GM21367 (cell line): ENCODE measurements around the gene ERC1.
"Not testable (repeated sequence)": the region's sequence is repeated elsewhere in the genome, so short reads cannot be mapped to it uniquely, and the experiment has no call there.

Experiments used
- ATAC-seq: cut with Tn5 transposase; IDR thresholded peaks from one replicate; pipeline ENCODE4 v1.9.1; 2021; ENCODE audit not compliant: unreplicated experiment

ERC1 gene

DNA sequence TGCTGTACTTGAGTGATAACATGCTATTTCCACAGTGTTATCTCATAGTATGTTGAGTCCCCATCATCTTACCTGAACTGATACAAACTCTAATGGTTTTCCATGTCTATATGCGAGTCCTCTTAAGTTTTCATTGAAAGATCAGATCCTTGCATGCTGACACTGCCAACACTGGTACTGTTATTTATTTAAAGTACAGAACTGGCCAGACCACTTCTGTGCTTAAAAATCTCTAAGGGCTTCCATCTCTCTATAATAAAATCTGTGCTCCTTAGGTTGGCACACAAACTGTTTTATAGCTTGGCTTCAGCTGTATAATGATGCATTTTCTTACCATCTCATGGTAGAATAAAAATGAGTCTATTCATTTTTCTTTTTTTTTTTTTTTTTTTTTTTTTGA is 188.1 kb downstream of the ERC1 start:
- no peak for ATAC-seq

DNA sequence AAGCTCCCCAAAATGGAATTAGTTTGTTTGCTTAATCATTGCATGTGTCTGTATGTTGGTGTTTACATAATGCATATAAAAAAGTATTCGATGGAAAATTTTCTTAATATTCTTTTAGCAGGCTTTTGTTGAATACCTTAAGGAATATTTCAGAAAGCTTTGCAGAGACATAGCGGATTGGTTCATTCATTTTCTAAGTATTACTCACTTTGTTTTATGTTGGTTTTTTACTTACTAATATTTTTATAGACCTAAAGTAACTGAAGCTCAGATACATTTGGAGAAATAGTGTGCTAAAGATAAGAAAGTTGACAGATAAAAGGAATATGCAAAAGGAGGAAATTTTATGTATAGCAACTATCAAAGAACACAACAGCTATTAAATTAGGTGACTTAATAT is 191.0 kb downstream of the ERC1 start:
- no peak for ATAC-seq

DNA sequence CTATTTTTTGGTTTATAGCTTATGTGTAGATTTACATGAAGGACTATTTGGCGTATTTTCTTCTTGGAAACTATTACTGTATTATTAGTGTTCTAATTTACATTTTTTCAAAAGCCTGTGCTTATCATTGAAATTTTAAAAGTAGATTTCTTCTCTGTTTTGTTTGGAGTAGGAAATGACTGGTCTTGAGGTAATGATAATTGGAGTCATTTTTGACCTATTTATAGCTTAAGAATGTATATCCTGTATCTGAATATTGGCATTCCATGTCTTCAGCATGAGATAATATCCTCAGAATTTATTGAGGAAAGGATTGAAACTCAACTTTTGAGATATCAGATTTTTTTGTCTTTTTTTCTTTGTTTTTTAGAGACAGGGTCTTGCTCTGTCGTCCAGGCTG is 193.4 kb downstream of the ERC1 start:
- ATAC-seq: no peak

DNA sequence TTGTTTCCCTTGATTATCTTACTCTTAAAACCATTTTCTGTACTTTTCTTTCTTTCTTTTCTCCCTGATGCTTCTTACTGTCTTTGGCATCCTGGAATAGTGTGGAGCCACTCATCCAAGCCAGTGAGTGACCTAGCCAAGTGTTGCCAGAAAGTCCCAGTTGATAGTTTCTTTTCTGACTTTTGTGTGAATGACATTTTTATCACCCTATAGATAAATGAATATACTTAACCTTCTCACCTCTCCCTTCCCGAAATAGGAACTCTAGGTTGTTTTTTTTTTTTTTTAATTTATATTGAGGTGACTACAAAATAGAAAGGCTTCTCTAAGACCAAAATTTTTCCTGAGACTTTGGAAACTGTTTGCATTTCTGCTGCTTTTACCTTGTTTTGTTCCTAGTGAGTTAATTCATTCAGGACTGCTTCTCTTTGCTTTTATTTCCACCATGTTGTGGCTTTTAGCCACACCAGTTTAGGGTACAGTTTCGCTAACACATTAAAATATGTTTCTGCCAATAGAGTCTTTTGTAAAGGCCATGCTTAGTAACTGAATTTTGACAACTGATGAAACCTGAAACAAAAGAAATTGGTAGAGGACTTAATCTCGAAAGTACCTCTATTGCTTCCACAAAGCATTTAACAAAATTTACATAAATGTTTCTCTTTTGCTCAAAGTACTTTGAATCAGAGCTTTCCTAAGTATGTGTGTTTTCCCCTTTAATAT is 194.6 kb downstream of the ERC1 start:
- ATAC-seq: peak; percentile 47

DNA sequence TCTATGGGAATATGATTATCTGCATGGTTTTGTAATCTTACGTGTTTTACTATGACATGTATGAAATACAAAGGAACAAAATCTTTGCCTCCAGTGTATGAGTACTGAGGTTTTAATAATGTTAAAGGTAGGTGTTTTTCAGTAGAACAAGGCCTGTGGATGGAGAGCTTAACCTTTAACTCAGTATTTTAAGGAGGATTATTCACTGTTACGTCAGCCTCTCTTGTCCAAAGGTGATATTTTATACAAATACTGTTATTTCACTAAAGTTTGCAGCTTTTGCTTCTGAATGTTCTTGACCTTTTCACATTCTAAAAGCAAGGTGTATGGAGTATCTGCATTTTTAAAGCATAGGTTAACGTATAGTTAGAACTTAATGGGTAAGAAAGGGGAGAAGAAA is 195.3 kb downstream of the ERC1 start:
- no peak for ATAC-seq

DNA sequence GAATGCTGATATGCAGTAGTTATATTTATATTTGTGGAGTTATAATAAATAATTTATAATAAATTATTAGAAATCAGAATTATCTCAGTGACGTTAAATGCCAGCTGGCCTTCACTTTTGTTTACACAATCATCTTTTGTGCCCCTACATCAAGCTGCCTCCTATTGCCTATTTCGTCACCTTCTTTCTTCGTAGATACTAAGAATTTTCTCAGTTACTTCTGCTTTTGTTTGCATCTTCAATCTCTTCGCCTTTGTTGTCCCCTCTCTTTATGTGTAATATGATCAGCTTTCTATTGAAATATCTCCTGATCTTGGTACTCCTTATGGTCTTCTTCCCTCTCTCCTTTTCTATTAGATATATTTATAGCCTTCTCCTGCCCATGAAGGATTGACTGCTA is 197.0 kb downstream of the ERC1 start:
- no peak for ATAC-seq

DNA sequence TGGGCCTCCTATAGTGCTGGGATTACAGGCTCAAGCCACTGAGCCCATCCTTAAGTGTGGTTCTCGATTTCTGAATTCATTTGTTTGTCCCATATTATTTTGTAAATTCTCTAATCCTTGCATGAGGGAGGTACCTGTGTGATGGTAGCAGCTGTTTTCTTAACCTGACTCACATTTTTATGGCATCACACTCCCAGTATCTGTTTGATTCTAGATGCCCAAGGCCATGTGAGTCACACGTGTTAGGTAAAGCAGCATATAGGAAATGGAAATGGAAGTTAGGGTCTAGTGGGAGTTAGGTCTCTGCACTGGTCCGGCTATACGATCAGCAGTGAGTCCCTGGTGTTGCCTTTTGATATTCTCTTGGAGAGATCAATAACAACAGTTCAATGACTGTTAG is 198.1 kb downstream of the ERC1 start:
- no peak for ATAC-seq

DNA sequence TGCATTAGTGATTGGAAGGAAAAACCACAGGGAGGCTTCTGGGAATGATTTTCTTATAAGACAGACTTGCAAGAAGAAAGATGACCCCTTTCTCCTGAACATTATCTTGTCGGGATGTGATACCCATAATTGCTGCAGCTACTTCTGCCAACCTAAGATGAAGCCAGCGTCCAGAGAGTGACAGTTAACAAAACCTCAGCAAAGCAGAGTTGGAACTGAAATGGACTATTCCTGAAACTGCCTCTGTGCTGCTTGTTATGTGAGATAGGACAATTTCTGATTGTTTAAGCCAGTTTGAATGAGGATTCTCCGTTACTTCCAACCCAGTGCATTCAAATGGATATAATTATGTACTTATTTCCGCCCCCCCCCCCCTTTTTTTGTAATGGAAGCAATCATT is 204.5 kb downstream of the ERC1 start:
- ATAC-seq: no peak

DNA sequence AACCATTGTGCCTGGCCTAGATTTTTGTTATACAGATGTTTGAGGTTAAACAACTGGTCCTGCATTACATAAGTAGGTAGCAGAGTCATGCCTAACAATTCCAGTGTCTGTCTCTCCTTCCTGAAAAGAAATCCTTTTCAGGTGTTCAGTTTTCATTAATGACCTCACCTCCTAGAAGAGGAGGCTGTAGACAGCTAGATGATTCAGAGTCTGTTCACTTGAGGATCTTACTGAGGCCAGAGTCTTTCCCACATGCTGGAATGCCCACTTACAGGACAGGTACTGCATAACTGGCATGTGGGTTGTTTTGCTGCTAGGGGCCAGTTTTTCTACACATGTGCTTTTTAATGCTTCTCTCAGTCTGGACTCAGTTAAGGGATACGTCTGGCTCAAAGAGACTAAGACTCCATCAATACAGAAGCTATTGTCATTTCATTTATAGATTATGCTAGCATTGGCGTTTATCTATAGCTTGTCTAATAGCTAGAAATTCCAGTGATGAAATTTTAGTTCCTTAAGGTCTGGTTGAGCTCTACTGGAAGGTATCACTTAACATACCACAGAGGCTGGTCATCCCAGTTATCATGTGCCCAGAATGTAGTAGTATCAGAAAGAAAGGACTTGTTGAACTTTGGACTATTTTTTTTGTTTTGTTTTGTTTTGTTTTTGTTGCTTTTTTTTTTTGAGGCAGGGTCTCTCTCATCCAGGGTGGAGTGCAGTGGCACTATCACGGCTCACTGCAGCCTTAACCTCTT is 206.4 kb downstream of the ERC1 start:
- ATAC-seq: no peak

DNA sequence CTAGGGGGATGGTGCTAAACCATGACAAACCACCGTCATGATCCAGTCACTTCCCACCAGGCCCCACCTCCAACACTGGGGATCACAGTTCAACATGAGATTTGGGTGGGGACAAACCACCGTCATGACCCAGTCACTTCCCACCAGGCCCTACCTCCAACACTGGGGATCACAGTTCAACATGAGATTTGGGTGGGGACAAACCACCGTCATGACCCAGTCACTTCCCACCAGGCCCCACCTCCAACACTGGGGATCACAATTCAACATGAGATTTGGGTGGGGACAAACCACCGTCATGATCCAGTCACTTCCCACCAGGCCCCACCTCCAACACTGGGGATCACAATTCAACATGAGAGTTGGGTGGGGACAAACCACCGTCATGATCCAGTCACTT is 207.8 kb downstream of the ERC1 start:
- not testable (repeated sequence) for ATAC-seq

DNA sequence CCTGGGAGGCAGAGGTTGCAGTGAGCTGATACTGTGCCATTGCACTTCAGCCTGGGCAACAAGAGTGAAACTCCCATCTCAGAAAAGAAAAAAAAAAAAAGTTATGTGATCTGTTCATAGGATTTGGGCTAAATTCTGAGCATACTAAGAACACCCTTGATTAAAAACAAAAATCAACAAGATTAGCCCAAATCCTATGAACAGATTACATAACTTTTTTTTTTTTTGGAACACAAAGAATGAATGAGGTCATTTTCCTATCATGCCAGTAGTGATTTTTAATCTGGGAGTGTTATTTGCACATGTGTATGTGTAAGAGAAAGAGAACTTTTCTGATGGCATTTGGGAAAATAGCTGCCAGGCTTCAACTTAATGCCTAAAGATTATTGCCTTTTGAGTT is 208.7 kb downstream of the ERC1 start:
- no peak for ATAC-seq

DNA sequence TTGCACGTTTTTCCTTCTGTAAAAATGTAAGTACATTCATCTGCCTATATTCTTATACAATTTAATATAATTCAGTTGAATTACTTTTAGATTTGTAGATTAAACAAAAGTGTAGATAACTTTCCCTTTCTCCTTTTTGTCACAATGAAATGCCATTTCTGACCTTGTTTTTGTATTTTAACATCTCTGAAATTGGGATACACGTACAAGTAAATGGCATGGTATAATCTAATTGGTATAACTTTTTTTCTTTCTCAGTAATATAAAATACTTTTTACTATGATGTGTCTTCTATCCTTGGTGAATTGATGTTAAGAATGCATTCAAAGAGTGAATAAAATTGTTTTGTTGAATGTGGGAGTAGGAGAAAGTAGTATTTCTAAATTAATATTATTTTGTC is 210.0 kb downstream of the ERC1 start:
- ATAC-seq: no peak

DNA sequence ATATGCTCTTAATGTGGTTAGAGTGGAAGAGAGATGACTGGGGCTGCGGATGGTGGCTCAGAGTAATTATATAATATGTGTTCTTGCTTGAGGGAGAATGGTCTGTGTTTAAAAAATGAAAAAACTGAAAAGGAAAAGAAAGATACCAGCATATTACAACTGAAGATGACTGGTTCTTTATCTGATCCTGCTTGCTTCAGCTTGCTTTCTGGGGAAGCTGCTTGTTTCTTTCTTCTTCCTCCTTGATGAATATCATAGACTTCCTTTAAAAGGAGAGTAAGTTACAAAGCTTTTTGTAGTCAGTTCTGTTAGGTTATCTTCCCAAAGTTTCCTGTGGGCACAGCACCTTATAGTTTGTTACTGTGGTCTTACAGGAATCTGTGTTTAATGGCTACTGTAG is 210.9 kb downstream of the ERC1 start:
- ATAC-seq: no peak

DNA sequence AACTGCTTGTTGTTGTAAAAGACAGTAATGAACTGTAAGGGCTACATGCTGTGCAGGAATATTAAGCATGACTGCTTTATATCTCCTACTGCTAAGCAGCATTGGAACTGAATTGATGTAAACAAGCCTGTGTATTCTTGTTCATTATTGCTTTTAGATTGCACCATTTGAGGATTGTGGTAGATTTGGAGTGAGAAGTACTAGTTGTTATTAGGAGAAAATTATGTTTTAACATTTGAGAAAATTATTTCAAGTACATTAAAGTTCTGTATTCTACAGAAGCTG is 212.7 kb downstream of the ERC1 start:
- ATAC-seq: no peak

DNA sequence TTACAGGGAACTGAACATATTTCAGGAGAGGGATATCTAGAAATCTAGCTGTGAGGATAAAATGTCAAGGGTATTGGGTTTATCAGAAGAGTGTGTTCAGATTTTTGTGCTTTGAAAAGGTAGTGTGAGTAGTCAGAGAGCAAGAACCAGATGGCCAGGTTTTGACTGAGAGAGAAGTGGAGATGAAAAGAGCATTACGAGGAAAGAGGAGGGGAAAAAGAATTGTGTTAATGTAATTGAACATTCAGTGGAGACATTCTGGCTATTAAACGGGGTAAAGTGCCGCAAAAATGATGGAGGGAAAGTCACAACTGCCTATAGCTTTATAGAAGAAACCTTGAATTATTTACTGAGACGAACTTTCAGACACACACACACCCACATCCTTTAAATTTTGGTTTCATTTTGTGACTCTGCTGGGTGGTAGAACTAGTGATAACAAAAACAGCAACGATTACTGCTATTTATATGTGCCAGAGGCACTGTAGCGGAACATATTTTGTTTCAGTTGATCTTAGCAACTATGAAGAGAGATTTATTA is 213.6 kb downstream of the ERC1 start:
- peak; percentile 64 for ATAC-seq

DNA sequence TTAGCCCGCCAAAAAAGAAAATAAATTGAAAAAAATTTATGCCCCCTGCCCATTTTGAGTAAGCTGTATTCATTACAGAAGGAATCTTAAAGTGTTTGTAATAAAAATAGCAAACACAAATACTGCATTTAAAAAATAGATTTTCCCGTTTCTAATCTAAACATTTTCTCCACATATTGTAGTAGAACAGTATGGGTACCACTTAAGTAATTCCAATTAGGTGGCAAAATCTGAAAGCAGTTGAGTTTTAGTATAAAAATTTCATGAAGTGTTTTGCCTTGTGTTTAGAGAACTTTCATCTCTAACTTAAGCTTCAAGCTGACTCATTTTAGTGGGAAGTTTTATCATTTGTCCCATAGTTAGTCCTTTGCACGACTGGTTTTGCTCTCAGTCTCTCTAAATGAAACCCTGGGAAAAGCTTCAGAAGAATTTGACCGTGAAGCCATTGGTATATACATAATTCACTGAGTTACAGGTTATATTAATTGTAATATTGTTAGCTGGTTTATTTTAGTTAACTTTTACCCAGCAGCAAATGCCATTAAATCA is 214.6 kb downstream of the ERC1 start:
- ATAC-seq: no peak

DNA sequence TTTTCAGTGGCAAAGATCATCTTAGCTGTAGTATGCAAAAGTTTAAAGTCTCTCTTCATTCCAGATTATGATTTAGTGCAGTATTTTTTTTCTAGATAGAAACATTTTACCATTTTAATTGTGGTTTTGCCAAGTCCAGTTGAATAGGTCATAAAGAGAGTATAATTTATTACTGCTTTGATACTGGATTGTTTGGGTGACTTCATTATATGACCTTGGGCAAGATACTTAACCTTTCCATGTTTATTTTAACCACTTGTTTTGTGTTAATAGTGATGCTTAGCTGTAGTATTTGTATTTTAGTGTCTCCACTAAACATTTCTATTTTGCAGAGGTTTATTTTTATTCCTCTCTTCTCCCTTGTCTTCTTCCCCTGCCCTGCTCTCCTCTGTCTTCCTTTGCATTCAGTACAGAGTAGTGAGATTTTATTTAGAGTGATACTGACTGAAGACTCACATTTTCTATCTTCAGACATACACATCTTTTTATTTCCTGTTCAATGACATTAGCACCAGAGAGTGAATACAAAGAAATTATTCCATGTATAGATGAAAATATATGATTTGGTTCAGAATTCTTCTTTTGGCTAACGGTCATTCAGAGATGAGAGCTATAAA is 215.2 kb downstream of the ERC1 start:
- no peak for ATAC-seq

DNA sequence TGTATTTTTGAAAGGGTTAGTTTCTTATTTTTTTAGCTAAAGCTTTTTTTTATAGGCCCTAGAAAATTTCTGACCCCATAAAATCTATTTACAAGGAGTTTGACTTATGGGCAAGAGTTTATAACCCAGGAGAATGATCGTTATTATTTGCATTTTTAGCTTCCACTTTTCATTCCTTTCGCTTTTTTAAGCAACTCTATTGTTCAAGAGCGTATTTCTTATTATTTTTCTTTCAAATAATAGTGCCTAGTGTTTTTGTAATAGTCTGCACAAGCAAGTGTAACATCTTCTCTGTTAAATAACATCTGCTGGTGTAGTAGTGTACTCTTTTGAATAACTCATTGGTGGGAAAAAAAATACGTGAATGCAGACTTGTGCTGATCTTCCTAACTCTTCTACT is 216.3 kb downstream of the ERC1 start:
- no peak for ATAC-seq

DNA sequence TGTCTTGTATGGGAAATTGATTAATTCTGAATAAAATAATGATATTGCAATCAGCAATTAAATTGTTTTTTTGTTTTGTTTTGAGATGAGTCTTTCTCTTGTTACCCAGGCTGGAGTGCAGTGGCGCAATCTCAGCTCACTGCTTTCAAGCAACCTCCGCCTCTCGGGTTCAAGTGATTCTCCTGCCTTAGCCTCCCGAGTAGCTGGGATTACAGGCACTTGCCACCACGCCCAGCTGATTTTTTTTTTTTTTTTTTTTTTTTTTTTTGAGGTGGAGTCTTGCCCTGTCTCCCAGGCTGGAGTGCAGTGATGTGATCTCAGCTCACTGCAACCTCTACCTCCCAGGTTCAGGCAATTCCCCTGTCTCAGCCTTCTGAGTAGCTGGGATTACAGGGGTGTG is 217.7 kb downstream of the ERC1 start:
- not testable (repeated sequence) for ATAC-seq

DNA sequence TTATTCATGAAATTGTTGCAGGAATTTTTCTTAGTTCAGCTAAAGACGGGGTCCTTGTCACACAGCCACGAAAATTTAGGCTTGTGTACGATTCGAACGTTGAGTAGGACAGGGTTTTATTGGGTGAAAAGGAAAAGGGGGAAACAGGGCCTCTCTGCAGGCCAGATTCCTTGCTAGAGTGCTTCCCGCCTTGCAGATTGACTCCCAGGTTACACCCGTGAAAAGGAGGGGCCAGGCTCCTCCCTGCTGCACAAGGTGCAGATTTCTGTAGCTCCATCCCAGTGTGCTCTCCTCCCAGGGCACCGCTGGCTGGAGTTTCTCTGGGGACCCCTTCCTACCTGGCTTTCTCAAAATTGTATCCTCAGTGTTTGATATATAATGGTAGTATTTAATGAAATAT is 221.5 kb downstream of the ERC1 start:
- no peak for ATAC-seq

DNA sequence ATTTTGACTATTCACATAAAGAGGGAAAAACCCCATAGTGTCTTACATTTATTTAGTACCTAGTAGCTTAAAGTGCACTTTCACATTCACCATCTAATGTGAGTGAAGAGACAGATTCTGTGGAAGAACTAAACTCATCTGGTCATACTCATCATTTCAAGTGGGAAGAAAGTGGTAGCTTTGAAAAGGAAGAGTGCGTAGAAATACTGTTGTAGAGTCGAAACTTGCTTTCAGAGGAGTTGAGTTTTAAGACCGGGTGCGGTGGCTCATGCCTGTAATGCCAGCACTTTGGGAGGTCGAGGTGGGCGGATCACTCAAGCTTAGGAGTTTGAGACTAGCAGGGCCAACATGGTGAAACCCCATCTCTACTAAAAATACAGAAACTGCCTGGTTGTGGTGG is 222.2 kb downstream of the ERC1 start:
- ATAC-seq: no peak

DNA sequence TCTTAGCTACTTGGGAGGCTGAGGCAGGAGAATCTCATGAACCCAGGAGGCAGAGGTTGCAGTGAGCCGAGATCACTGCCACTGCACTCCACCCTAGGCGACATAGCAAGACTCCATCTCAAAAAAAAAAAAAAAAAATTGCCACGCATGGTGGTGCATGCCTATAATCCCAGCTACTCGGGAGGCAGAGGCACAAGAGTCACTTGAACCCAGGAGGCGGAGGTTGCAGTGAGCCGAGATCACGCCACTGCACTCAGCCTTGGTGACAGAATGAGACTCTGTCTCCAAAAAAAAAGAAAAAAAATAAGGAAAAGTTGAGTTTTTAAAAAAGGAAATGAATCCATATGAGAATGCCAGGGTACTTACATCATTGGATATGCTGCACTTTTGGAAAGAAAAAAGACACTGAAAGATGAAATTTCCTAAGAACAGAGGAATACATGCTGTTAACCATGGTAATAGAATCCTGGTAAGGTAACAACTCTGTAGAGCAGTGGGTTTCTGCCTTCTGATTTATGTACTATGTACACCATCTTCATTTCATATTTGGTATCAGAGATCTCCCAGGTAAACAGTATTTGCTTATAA is 222.7 kb downstream of the ERC1 start:
- no peak for ATAC-seq
